ENCODE measurements around the gene TRIL.

Gene TRIL

DNA sequence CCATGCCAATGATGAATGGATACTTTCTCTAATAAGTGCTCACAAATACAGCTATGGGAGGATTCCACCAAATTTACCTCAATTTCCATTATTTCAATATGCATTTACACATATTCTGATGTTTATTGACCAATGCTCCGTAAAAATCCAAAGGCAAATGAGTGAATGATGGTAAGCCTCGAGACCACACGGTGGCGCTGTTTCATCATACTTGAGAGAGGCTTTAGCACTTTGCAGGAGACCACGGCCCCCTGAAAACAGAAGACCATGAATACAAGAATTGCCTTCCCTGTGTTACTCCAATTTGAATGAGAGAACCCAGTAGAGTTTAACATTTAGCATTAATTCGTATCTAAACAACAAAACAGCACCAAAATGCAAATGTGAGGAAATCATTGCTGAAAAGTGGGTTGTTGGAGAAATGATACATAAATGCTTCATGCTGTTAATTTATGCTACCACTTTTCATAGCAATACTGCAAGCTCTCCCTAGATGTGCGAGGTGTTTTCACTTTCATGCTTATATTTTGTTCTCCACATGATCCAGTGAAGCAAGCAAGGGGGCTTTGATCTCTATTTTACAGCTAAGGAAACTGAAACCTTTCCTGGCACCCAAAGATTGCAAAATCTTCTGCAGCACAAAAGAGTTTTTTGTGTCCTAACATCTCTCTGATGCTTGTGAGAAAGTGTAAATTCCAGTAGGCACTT is 35.4 kb downstream of the TRIL start:
- TF ChIP-seq, protein P1, sequence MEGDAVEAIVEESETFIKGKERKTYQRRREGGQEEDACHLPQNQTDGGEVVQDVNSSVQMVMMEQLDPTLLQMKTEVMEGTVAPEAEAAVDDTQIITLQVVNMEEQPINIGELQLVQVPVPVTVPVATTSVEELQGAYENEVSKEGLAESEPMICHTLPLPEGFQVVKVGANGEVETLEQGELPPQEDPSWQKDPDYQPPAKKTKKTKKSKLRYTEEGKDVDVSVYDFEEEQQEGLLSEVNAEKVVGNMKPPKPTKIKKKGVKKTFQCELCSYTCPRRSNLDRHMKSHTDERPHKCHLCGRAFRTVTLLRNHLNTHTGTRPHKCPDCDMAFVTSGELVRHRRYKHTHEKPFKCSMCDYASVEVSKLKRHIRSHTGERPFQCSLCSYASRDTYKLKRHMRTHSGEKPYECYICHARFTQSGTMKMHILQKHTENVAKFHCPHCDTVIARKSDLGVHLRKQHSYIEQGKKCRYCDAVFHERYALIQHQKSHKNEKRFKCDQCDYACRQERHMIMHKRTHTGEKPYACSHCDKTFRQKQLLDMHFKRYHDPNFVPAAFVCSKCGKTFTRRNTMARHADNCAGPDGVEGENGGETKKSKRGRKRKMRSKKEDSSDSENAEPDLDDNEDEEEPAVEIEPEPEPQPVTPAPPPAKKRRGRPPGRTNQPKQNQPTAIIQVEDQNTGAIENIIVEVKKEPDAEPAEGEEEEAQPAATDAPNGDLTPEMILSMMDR (IDR thresholded peaks at IDR 0.05; ENCODE audit: insufficient read depth, low read length, poor library complexity, severe bottlenecking): peak; percentile 97
- no peak for TF ChIP-seq EZH2phosphoT487 (conservative IDR thresholded peaks at IDR 0.05; ENCODE audit: low read length)
- H3K27me3 ChIP-seq (ENCODE audit: low read length): no peaks in the 10 kb centered on the region
- no peaks in the 10 kb centered on the region for H3K36me3 ChIP-seq (ENCODE audit: low read length)
- H4K20me1 ChIP-seq (ENCODE audit: low read depth, low read length): no peaks in the 10 kb centered on the region
- H3K9ac ChIP-seq (ENCODE audit: low read length): no peak overlapping the region
- H3K4me3 ChIP-seq (ENCODE audit: insufficient read depth, low read length, poor library complexity, severe bottlenecking): no peak overlapping the region
- H3K79me2 ChIP-seq (ENCODE audit: insufficient read depth, low read length): no peaks in the 10 kb centered on the region
- H3K9me2 ChIP-seq (replicated peaks; ENCODE audit: insufficient read depth, low read length): no peaks in the 10 kb centered on the region
- no peak overlapping the region for H2AFZ ChIP-seq (ENCODE audit: low read depth, low read length, severe bottlenecking)
- H3K4me2 ChIP-seq (ENCODE audit: low read depth, low read length, poor library complexity, severe bottlenecking): no peak overlapping the region
- no peak overlapping the region for H3K27ac ChIP-seq (ENCODE audit: low read depth, low read length)
- H3F3A ChIP-seq (ENCODE audit: insufficient read depth): no peaks in the 10 kb centered on the region
- no peaks in the 10 kb centered on the region for H3K9me3 ChIP-seq (ENCODE audit: insufficient read depth, low read length)

DNA sequence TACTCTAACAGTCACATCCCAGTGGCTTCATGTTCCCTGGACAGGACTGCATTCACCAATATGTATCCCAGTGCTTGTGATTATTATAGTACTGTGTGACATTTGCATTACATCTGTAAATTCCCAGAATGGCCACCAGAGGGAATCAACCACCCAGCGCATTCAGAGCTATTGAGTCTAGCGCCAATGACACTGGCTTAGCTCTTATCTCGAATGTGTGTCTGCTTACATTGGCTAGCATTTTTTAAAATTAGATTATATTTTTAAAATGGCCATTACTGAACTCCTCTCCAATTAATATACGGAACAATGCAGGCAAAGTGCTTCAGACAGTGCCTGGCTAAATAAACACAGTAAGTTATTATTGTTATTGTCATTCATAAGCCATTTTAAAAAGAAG is 36.3 kb downstream of the TRIL start:
- no peak overlapping the region for H3K27ac ChIP-seq (ENCODE audit: low read depth, low read length)
- H3K9me3 ChIP-seq (ENCODE audit: insufficient read depth, low read length): no peaks in the 10 kb centered on the region
- H3K79me2 ChIP-seq (ENCODE audit: insufficient read depth, low read length): no peaks in the 10 kb centered on the region
- H3K9ac ChIP-seq (ENCODE audit: low read length): no peak overlapping the region
- no peak overlapping the region for H3K4me2 ChIP-seq (ENCODE audit: low read depth, low read length, poor library complexity, severe bottlenecking)
- TF ChIP-seq, protein P1 (IDR thresholded peaks at IDR 0.05; ENCODE audit: insufficient read depth, low read length, poor library complexity, severe bottlenecking): peak; percentile 94
- no peak for TF ChIP-seq EZH2phosphoT487 (conservative IDR thresholded peaks at IDR 0.05; ENCODE audit: low read length)
- H2AFZ ChIP-seq (ENCODE audit: low read depth, low read length, severe bottlenecking): no peak overlapping the region
- no peaks in the 10 kb centered on the region for H3K9me2 ChIP-seq (replicated peaks; ENCODE audit: insufficient read depth, low read length)
- no peak overlapping the region for H3K4me3 ChIP-seq (ENCODE audit: insufficient read depth, low read length, poor library complexity, severe bottlenecking)
- H3K27me3 ChIP-seq (ENCODE audit: low read length): no peaks in the 10 kb centered on the region
- H3F3A ChIP-seq (ENCODE audit: insufficient read depth): no peaks in the 10 kb centered on the region
- no peaks in the 10 kb centered on the region for H4K20me1 ChIP-seq (ENCODE audit: low read depth, low read length)
- no peaks in the 10 kb centered on the region for H3K36me3 ChIP-seq (ENCODE audit: low read length)

DNA sequence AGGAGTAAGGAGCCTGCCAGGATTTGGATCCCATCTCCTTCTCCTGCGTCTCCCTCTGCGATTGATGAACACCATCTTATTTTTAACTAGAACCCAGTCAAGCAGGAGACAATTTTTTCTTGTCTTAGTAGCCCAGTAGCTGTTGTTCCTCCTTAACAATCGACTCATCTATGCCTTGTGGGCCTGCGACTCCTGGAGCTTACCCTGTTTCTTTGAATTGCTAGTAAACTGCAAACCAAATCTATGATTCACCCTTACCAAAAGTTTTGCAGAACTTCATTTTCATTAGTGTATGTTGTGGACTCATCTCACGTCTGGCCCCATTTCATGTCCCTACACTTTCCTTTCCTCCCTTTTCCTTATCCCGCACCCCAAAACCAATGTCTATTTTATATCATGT is 37.7 kb downstream of the TRIL start:
- H3K27ac ChIP-seq (ENCODE audit: low read depth, low read length): no peak overlapping the region
- no peaks in the 10 kb centered on the region for H3K27me3 ChIP-seq (ENCODE audit: low read length)
- no peaks in the 10 kb centered on the region for H3K36me3 ChIP-seq (ENCODE audit: low read length)
- TF ChIP-seq EZH2phosphoT487 (conservative IDR thresholded peaks at IDR 0.05; ENCODE audit: low read length): no peak
- TF ChIP-seq, protein P1 (IDR thresholded peaks at IDR 0.05; ENCODE audit: insufficient read depth, low read length, poor library complexity, severe bottlenecking): no peak
- H3K4me3 ChIP-seq (ENCODE audit: insufficient read depth, low read length, poor library complexity, severe bottlenecking): no peak overlapping the region
- no peak overlapping the region for H3K4me2 ChIP-seq (ENCODE audit: low read depth, low read length, poor library complexity, severe bottlenecking)
- H3K79me2 ChIP-seq (ENCODE audit: insufficient read depth, low read length): no peaks in the 10 kb centered on the region
- no peak overlapping the region for H3K9ac ChIP-seq (ENCODE audit: low read length)
- no peak overlapping the region for H2AFZ ChIP-seq (ENCODE audit: low read depth, low read length, severe bottlenecking)
- no peaks in the 10 kb centered on the region for H3F3A ChIP-seq (ENCODE audit: insufficient read depth)
- no peaks in the 10 kb centered on the region for H3K9me3 ChIP-seq (ENCODE audit: insufficient read depth, low read length)
- no peaks in the 10 kb centered on the region for H4K20me1 ChIP-seq (ENCODE audit: low read depth, low read length)
- no peaks in the 10 kb centered on the region for H3K9me2 ChIP-seq (replicated peaks; ENCODE audit: insufficient read depth, low read length)
